Measurements from ENCODE around the gene LRIG1.

LRIG1 gene

GRCh38 chr3:66500576-66501482 is at the start of gene LRIG1 (continued):
- TF ChIP-seq KLF7 (tag by site-specific recombination; IDR thresholded peaks at IDR 0.05; ENCODE audit: borderline replicate concordance) (no peak), OVOL3 (tag by site-specific recombination; IDR thresholded peaks at IDR 0.05) (no peak), ZNF146 (tag by site-specific recombination; IDR thresholded peaks at IDR 0.05) (no peak), PRDM6 (tag by site-specific recombination; IDR thresholded peaks at IDR 0.05) (no peak), ZNF426 (tag by site-specific recombination; IDR thresholded peaks at IDR 0.05) (no peak), HOXA7 (CRISPR knock-in tag; IDR thresholded peaks at IDR 0.05; ENCODE audit: borderline replicate concordance) (no peak), ZNF530 (tag by site-specific recombination; IDR thresholded peaks at IDR 0.05; ENCODE audit: low read depth) (no peak), ZNF510 (tag by site-specific recombination; IDR thresholded peaks at IDR 0.05; ENCODE audit: insufficient replicate concordance) (no peak), ZNF175 (tag by site-specific recombination; IDR thresholded peaks at IDR 0.05) (no peak), ZNF513 (tag by site-specific recombination; IDR thresholded peaks at IDR 0.05) (no peak), ZNF112 (tag by site-specific recombination; IDR thresholded peaks at IDR 0.05) (no peak), ZBTB1 (tag by site-specific recombination; IDR thresholded peaks at IDR 0.05) (no peak), ZNF664 (tag by site-specific recombination; IDR thresholded peaks at IDR 0.05) (no peak), ZNF548 (tag by site-specific recombination; IDR thresholded peaks at IDR 0.05) (no peak), ZNF777 (tag by site-specific recombination; IDR thresholded peaks at IDR 0.05; ENCODE audit: borderline replicate concordance) (no peak), PATZ1 (tag by site-specific recombination; IDR thresholded peaks at IDR 0.05) (peak; percentile 90), ZNF585B (tag by site-specific recombination; IDR thresholded peaks at IDR 0.05) (no peak), ATF2 (tag by site-specific recombination; IDR thresholded peaks at IDR 0.05; ENCODE audit: low read depth) (no peak), ZNF239 (tag by site-specific recombination; IDR thresholded peaks at IDR 0.05) (no peak), TRIM28 (IDR thresholded peaks at IDR 0.05; ENCODE audit: borderline replicate concordance, low read length) (no peak), KLF9 (tag by site-specific recombination; IDR thresholded peaks at IDR 0.05; ENCODE audit: low read depth) (peak; percentile 71; the same call in 1 of the 2 replicates), ZNF610 (tag by site-specific recombination; IDR thresholded peaks at IDR 0.05; ENCODE audit: borderline replicate concordance) (no peak), CTCF (tag by site-specific recombination; IDR thresholded peaks at IDR 0.05) (no peak), OSR2 (tag by site-specific recombination; IDR thresholded peaks at IDR 0.05) (no peak), ZSCAN18 (tag by site-specific recombination; IDR thresholded peaks at IDR 0.05) (no peak), ZBTB6 (tag by site-specific recombination; IDR thresholded peaks at IDR 0.05) (no peak), ZNF202 (tag by site-specific recombination; IDR thresholded peaks at IDR 0.05; ENCODE audit: borderline replicate concordance) (no peak), ZNF521 (tag by site-specific recombination; IDR thresholded peaks at IDR 0.05) (no peak)
